ENCODE data around the gene S100A6. TPM values are rescaled to one million over a fixed set of nuclear protein-coding genes. Genes with fewer than 3 reads are reported as not detected.

S100A6 gene
- total RNA-seq, 2 donors from 2014 or later = 3.7 to 7.5 TPM

- Histone ChIP-seq H3K4me3 (ENCODE audit: low read length) (no peak overlapping the region), H3K27me3 (ENCODE audit: control insufficient read depth, insufficient read depth, low read length, poor library complexity, severe bottlenecking) (no peaks in the 10 kb centered on the region), H3K36me3 (ENCODE audit: control insufficient read depth, insufficient read depth, low read length) (no peaks in the 10 kb centered on the region), H3K9ac (ENCODE audit: extremely low read depth, low read length, poor library complexity, severe bottlenecking) (no peak overlapping the region), H3K4me1 (ENCODE audit: control insufficient read depth, insufficient read depth, low read length) (no peaks in the 10 kb centered on the region), H3K27ac (ENCODE audit: low read depth, low read length) (no peak overlapping the region), H3K9me3 (ENCODE audit: control insufficient read depth, low read length) (no peaks in the 10 kb centered on the region)
- H3K27me3 Mint-ChIP-seq (ENCODE audit: insufficient read depth) = peaks cover 20% of the 10 kb centered on the region
- TF ChIP-seq CTCF (conservative IDR thresholded peaks at IDR 0.05) = no peak
- H3K4me3 Mint-ChIP-seq = no peak overlapping the region
- H3K4me1 Mint-ChIP-seq = no peaks in the 10 kb centered on the region
- 60 to 93% methylated on average over 1 of the region's 1 CpG for WGBS, 2 experiments (ENCODE audit: insufficient coverage in 1 of 2, insufficient read length in 1 of 2)
- no peak overlapping the region for H3K27ac Mint-ChIP-seq
- H3K9me3 Mint-ChIP-seq = no peaks in the 10 kb centered on the region
- no peak for DNase-seq
- no peaks in the 10 kb centered on the region for H3K36me3 Mint-ChIP-seq (ENCODE audit: low read depth)
These were observed 30.2 kb downstream of the S100A6 start for GRCh38 chr1:153505576-153505975.

DNA sequence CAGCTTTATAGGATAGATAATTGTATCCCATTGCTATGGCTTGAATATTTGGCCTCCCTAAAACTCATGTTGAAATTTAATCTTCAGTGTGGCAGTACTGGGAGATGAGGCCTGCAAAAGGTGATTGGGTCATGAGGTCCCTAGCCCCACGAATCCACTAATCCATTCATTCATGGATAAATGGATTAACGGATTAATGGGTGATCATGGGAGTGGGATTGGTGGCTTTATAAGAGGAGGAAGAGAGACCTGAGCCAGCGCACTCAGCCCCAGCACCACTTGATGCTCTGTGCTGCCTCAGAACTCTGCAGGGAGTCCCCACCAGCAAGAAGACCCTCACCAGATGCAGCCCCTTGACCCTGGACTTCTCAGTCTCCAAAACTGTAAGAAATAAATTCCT, 32.0 kb downstream of the S100A6 start:
- Mint-ChIP-seq H3K4me3 (no peak overlapping the region), H3K27ac (no peak overlapping the region), H3K4me1 (no peaks in the 10 kb centered on the region), H3K27me3 (ENCODE audit: insufficient read depth) (peaks cover 23% of the 10 kb centered on the region), H3K9me3 (no peaks in the 10 kb centered on the region), H3K36me3 (ENCODE audit: low read depth) (no peaks in the 10 kb centered on the region)
- DNase-seq = no peak
- no peaks in the 10 kb centered on the region for H3K36me3 ChIP-seq (ENCODE audit: control insufficient read depth, insufficient read depth, low read length)
- no peaks in the 10 kb centered on the region for H3K4me1 ChIP-seq (ENCODE audit: control insufficient read depth, insufficient read depth, low read length)
- H3K27ac ChIP-seq (ENCODE audit: low read depth, low read length) = no peak overlapping the region
- no peak overlapping the region for H3K4me3 ChIP-seq (ENCODE audit: low read length)
- TF ChIP-seq CTCF (conservative IDR thresholded peaks at IDR 0.05) = no peak
- H3K27me3 ChIP-seq (ENCODE audit: control insufficient read depth, insufficient read depth, low read length, poor library complexity, severe bottlenecking) = no peaks in the 10 kb centered on the region
- 79% methylated on average over 3 of the region's 3 CpGs; no CpG with 5 or more reads in 1 of the 2 experiments for WGBS, 2 experiments (ENCODE audit: insufficient coverage in 1 of 2, insufficient read length in 1 of 2)
- H3K9me3 ChIP-seq (ENCODE audit: control insufficient read depth, low read length) = no peaks in the 10 kb centered on the region
- H3K9ac ChIP-seq (ENCODE audit: extremely low read depth, low read length, poor library complexity, severe bottlenecking) = no peak overlapping the region

DNA sequence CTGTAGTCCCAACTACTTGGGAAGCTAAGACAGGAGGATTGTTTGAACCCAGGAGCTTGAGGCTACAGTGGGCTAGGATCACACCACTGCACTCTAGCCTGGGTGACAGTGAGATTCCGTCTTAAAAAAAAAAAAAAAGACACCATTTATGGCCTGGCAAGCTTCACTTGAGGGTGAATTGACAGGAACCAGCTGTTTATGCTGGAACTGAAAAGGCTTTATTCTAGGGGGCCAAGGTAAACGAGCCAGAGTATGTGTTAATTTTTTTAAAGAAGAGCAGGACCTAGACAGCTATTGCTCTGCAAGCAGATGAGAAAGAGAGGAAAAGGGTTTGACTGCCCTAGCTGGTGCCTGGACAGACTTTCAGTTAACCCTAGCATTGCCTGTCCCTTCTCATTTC, 37.0 kb downstream of the S100A6 start:
- H3K4me3 Mint-ChIP-seq = no peak overlapping the region
- no peak for TF ChIP-seq CTCF (conservative IDR thresholded peaks at IDR 0.05)

More for the DNA sequence above, 37.0 kb downstream of the S100A6 start:
- H3K27ac ChIP-seq (ENCODE audit: low read depth, low read length) = no peak overlapping the region
- Mint-ChIP-seq H3K36me3 (ENCODE audit: low read depth) (no peaks in the 10 kb centered on the region), H3K27ac (no peak overlapping the region), H3K27me3 (ENCODE audit: insufficient read depth) (peaks cover 4% of the 10 kb centered on the region), H3K9me3 (no peaks in the 10 kb centered on the region), H3K4me1 (peaks cover 11% of the 10 kb centered on the region)
- no peaks in the 10 kb centered on the region for H3K4me1 ChIP-seq (ENCODE audit: control insufficient read depth, insufficient read depth, low read length)
- no peaks in the 10 kb centered on the region for H3K36me3 ChIP-seq (ENCODE audit: control insufficient read depth, insufficient read depth, low read length)
- H3K4me3 ChIP-seq (ENCODE audit: low read length) = no peak overlapping the region
- no peaks in the 10 kb centered on the region for H3K27me3 ChIP-seq (ENCODE audit: control insufficient read depth, insufficient read depth, low read length, poor library complexity, severe bottlenecking)
- WGBS, 2 experiments (ENCODE audit: insufficient coverage in 1 of 2, insufficient read length in 1 of 2) = 58 to 72% methylated on average over 2 of the region's 2 CpGs
- no peaks in the 10 kb centered on the region for H3K9me3 ChIP-seq (ENCODE audit: control insufficient read depth, low read length)
- H3K9ac ChIP-seq (ENCODE audit: extremely low read depth, low read length, poor library complexity, severe bottlenecking) = no peak overlapping the region
- DNase-seq = no peak

Measured in endodermal cell (in vitro differentiated cells).